ACC112 (cell line): ENCODE measurements around the gene C1orf198.

ENCODE experiments used
- H2AFZ ChIP-seq: fragments of 200-600 bp; sonication (generic); one replicate; pipeline ENCODE4 v1.6.0; 2017; ENCODE audit warnings: antibody characterized with exemption, low read length; ENCODE audit not compliant: unreplicated experiment
- H3K27ac ChIP-seq: fragments of 200-600 bp; sonication (generic); 2 replicates; pipeline ENCODE4 v1.5.1; 2014; ENCODE audit warnings: low read depth, mild to moderate bottlenecking, antibody characterized with exemption, low read length, moderate library complexity
- H3K27me3 ChIP-seq: fragments of 200-600 bp; sonication (generic); 2 replicates; pipeline ENCODE4 v1.6.1; 2014; ENCODE audit warnings: mild to moderate bottlenecking, antibody characterized with exemption, low read length, moderate library complexity, mixed read lengths; ENCODE audit not compliant: insufficient read depth
- H3K36me3 ChIP-seq: fragments of 200-600 bp; sonication (generic); 2 replicates; pipeline ENCODE4 v1.6.1; 2016; ENCODE audit warnings: mild to moderate bottlenecking, antibody characterized with exemption, low read length, moderate library complexity, mixed read lengths; ENCODE audit not compliant: insufficient read depth
- H3K4me1 ChIP-seq: fragments of 200-600 bp; sonication (generic); one replicate; pipeline ENCODE4 v1.6.1; 2016; ENCODE audit warnings: low read length, mixed read lengths; ENCODE audit not compliant: insufficient read depth, unreplicated experiment, control insufficient read depth
- H3K4me3 ChIP-seq: fragments of 200-600 bp; sonication (generic); 2 replicates; pipeline ENCODE4 v1.5.1; 2014; ENCODE audit warnings: mild to moderate bottlenecking, low read depth, low read length
- H3K79me2 ChIP-seq: fragments of 200-600 bp; sonication (generic); one replicate; pipeline ENCODE4 v1.6.0; 2016; ENCODE audit warnings: low read length; ENCODE audit not compliant: control insufficient read depth, unreplicated experiment, insufficient read depth

Gene C1orf198

DNA sequence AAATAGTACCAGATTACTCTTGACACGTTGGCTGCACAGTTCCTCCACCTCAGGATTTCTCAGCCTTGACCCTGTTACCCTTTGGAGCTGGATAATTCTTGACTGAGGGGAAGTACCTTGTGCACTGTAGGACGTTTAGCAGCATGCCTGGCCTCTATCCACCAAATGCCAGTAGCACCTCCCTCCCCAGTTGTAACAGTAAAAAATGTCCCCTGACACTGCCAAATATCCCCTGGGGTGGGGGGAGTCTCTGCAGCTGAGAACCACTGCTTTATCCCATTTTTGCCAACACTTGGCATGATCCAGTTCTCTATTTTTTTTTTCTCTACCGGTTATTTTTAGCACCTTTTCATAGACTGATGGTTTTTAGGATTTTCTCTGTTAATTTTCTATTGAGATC is 34.0 kb downstream of the C1orf198 start:
- Histone ChIP-seq H3K27ac (no peak overlapping the region), H3K79me2 (no peaks in the 10 kb centered on the region), H3K4me1 (no peaks in the 10 kb centered on the region), H3K27me3 (no peaks in the 10 kb centered on the region), H3K36me3 (no peaks in the 10 kb centered on the region), H2AFZ (no peak overlapping the region), H3K4me3 (no peak overlapping the region)

DNA sequence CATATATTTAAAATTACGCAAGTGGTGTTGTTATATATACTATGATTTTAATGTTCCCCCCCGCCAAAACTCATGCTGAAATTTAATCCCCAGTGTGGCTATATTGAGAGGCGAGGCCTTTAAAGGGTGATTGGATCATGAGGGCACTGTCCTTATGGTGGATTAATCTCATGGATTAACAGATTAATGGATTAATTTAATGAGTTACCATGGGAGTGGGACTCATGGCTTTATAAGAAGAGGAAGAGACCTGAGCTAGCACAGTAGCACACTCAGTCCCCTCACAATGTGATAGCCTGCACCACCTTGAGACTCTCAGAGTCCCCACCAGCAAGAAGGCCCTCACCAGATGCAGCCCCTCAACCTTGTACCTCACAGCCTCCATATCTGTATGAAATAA is 34.8 kb downstream of the C1orf198 start:
- H3K27me3 ChIP-seq = no peaks in the 10 kb centered on the region
- H3K79me2 ChIP-seq = no peaks in the 10 kb centered on the region
- no peak overlapping the region for H2AFZ ChIP-seq
- H3K4me3 ChIP-seq = no peak overlapping the region
- H3K4me1 ChIP-seq = no peaks in the 10 kb centered on the region
- H3K27ac ChIP-seq = no peak overlapping the region
- H3K36me3 ChIP-seq = no peaks in the 10 kb centered on the region

DNA sequence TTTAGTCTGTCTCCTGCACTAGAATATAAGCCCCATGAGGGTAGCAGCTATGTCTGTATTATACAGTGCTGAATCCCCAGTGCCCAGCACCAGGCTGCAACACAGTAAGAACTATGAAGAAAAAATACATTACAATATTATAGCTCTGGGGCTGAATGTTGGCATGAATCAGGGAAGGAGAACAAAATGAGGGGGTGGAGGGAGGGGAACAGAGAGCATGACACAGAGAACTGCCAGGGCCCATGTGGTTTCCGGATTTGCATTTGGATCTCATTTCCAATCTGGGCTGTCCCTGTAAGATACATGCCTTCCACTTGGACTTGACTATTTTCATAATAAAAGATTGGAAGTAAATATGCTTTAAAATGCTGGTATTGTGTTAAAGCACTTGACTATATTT is 35.8 kb downstream of the C1orf198 start:
- no peaks in the 10 kb centered on the region for H3K79me2 ChIP-seq
- no peak overlapping the region for H3K27ac ChIP-seq
- H3K36me3 ChIP-seq = no peaks in the 10 kb centered on the region
- H3K4me1 ChIP-seq = no peaks in the 10 kb centered on the region
- H3K4me3 ChIP-seq = no peak overlapping the region
- H2AFZ ChIP-seq = no peak overlapping the region
- H3K27me3 ChIP-seq = no peaks in the 10 kb centered on the region

DNA sequence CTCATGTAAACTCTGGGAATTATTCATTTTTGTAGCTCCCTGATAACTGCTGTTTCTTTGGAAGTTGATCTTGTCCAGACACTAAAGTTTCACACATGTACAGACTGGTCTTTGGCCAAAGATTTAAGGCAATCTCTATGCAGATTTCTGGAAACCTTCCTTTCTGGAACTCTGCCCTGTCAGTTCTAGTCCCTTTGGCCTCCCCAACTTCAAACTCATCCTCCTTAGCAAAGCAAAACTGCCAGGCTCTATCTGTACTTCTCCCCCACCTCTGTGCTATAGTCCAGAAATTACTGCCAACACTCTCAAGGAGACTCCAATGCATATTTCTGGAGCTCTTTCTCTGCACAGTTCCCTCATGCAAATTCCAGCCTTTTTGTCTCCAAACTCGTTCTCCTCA is 36.5 kb downstream of the C1orf198 start:
- Histone ChIP-seq H3K4me1 (no peaks in the 10 kb centered on the region), H3K79me2 (no peaks in the 10 kb centered on the region), H3K36me3 (no peaks in the 10 kb centered on the region), H2AFZ (no peak overlapping the region), H3K27ac (no peak overlapping the region), H3K27me3 (no peaks in the 10 kb centered on the region), H3K4me3 (no peak overlapping the region)

DNA sequence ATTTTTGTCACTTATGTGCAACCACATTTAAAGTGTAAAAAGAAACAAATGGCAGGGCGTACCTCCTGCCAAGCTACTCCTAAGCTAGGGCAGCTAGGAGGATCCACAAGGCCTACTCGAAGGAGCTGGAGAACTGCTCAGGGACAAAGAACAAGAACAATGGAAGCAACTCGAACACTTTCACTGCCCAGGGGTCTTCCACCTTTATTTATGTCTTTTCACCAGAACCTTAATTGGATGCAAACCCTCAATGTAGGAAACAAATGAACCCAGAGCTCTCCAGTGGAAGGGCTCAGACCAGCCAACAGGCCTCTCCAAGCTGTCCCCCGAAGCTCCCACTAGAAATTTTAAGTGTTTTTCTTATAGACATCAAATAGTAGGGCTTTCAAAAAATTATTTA is 39.9 kb downstream of the C1orf198 start:
- H3K4me3 ChIP-seq = no peak overlapping the region
- no peaks in the 10 kb centered on the region for H3K27me3 ChIP-seq
- no peaks in the 10 kb centered on the region for H3K36me3 ChIP-seq
- H3K79me2 ChIP-seq = no peaks in the 10 kb centered on the region
- no peak overlapping the region for H3K27ac ChIP-seq
- H2AFZ ChIP-seq = no peak overlapping the region
- peaks cover 27% of the 10 kb centered on the region for H3K4me1 ChIP-seq

DNA sequence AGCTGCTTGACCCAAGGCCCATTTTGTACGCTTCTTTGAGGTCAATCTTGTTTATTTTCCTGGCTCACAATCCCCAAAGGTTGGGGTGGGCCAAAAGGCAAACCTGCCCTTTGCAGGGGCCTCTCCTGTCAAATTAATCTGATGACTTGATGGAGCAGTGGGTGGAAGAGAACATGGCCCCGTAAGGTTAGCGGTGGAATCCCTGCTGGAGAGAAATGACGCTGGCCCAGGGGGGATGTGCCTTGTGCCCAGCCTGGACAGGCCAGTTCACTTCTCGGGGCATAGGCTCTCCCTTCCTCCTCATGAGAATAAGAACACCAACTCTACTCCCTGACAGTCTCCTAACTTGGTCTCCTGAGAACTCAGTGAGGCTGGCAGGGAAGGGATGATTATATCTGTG is 40.5 kb downstream of the C1orf198 start:
- Histone ChIP-seq H3K4me1 (peaks cover 27% of the 10 kb centered on the region), H3K27ac (no peak overlapping the region), H3K36me3 (no peaks in the 10 kb centered on the region), H3K79me2 (no peaks in the 10 kb centered on the region), H3K27me3 (no peaks in the 10 kb centered on the region), H2AFZ (no peak overlapping the region), H3K4me3 (no peak overlapping the region)

DNA sequence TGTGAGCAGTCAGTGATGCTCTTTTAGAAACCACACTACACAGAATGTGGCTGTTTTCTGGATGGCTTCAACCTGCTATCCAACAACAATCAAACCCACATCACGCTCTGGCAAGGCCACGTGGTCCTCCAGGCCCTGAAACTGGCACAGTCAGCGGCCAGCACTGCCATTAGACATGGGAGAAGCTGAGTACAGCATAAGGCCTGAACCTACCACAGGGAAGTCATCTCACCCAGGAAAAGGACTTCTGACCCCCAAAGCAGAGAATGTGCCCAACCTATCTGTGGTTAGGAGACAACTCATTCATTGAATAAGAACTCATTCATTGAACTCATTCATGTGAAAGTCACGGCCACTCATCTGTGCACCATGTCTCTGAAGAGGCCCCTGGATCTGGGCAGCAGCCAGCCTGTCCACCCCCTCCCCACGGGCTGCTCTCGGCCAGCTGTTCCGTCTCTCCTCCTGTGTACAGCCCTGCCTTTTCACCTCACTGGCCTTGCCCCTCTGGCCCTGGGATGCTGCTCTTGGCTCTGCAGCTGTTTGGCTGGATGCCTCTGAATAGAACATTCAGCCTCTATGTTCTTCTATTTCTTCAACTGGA is 41.1 kb downstream of the C1orf198 start:
- no peak overlapping the region for H2AFZ ChIP-seq
- no peak overlapping the region for H3K4me3 ChIP-seq
- no peaks in the 10 kb centered on the region for H3K36me3 ChIP-seq
- H3K27me3 ChIP-seq = no peaks in the 10 kb centered on the region
- H3K4me1 ChIP-seq = peaks cover 27% of the 10 kb centered on the region
- H3K79me2 ChIP-seq = no peaks in the 10 kb centered on the region
- no peak overlapping the region for H3K27ac ChIP-seq

DNA sequence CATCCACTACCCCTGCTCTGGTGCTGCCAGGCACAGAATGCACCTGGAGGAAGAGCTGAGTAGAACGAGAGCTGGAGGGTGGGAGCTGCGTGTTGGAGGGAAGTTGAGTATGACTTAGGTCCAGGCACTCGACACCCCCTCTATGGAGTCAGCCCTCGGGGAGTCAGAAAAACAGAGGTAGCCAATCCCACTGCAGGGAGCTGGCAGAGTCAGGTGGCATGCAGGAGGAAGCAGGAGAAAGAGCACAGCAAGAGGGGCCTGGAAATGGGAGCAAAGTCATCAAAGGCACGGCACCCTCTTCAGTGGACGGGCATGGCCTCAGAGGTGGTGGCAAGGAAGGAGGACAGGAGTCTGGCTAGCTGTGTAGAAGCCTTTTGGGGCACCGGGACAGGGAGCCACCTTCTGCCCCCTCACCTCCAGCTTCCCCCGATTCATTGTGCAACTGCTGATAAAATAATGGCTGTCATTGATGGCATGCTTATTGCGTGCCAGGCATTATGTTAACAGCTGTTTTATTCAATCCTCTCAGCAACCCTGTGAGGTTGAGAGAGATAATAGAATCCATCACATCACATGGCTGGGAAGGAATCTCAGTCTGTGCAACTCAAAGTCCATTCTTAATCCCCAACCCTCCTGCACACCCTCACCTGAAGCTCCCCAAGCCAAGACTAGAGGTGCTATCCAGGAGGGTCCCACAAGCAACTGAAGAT is 42.0 kb downstream of the C1orf198 start:
- Histone ChIP-seq H3K27me3 (0 out of 2 replicates have a peak, but pooled peaks cover 2% of the 10 kb centered on the region), H3K79me2 (no peaks in the 10 kb centered on the region), H3K4me3 (peak overlapping the region; percentile 17; the same call in 1 of the 2 replicates), H3K27ac (peak overlapping the region; percentile 94), H2AFZ (no peak overlapping the region), H3K4me1 (peaks cover 27% of the 10 kb centered on the region), H3K36me3 (no peaks in the 10 kb centered on the region)

DNA sequence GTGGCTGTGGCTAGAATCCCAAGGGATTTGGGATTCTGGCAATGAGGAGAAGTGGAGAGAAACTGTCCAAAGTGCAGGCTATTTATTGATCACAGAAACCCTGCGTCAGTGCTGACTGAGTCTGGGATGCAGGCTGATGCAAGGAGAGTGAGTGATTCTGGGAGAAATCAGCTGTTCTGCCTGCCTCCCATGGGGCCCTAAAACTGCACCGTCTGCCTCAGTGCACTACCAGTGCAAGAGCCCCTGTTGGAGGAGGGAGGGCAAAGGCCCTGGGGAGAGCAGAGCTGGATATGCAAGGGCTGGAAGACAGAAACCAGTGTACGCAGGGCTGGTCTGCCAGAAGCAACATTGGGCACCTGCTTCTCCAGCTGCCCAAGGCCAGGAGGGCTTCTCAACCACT is 42.6 kb downstream of the C1orf198 start:
- Histone ChIP-seq H2AFZ (no peak overlapping the region), H3K79me2 (no peaks in the 10 kb centered on the region), H3K4me3 (peak overlapping the region; percentile 17; the same call in 1 of the 2 replicates), H3K27me3 (0 out of 2 replicates have a peak, but pooled peaks cover 4% of the 10 kb centered on the region), H3K36me3 (no peaks in the 10 kb centered on the region), H3K27ac (peak overlapping the region; percentile 94), H3K4me1 (peaks cover 27% of the 10 kb centered on the region)

DNA sequence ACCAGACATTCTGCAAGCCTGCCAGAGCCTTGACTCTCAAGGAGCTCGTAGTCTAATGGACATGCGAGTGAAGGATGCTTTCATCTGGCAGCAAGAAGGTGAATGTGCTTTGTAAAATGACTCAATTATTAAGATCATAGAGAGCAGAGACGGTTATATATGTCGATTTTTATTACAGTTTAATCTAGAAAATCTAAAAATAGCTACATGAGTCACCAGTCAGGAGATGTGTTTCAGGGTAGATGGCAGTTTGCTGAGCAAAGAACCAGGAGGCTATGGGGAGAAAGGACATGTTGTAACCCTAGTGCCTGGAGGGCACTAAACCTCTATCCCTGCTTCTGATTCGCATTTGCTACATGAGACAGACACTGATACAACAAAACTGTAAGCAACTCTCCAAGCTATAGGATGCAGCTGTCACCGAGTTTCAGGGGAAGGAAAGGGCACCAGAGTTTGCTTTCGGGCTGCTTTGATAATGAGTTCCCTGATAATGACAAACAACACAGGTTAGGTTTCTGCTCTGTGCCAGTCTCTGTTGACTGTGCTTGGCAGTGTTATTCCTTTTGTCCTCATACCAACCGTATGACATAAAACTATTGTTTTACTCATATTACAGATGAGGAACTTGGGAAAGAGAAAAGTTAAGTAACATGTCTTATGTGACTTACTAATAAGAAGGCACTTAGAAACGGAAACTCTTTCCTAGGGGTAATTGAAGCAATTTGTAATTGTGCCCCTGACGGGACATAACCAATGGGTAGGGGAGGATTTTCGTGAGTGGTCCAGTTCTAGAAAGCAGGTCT is 43.2 kb downstream of the C1orf198 start:
- Histone ChIP-seq H2AFZ (no peak overlapping the region), H3K4me1 (peaks cover 27% of the 10 kb centered on the region), H3K27me3 (0 out of 2 replicates have a peak, but pooled peaks cover 4% of the 10 kb centered on the region), H3K4me3 (peak overlapping the region; percentile 34; the same call in 1 of the 2 replicates), H3K36me3 (no peaks in the 10 kb centered on the region), H3K27ac (peak overlapping the region; percentile 94), H3K79me2 (no peaks in the 10 kb centered on the region)
